ENCODE results near the gene SERPINA10.

- TF ChIP-seq EZH2 (IDR thresholded peaks at IDR 0.05; ENCODE audit: borderline replicate concordance, control insufficient read depth, low read depth, low read length) (no peak), ATF2 (IDR thresholded peaks at IDR 0.05; ENCODE audit: low read length) (no peak), SUZ12 (IDR thresholded peaks at IDR 0.05; ENCODE audit: unreplicated experiment) (no peak), TAF1 (IDR thresholded peaks at IDR 0.05; ENCODE audit: borderline replicate concordance, low read depth, low read length) (no peak)
- TF ChIP-seq, protein P1, sequence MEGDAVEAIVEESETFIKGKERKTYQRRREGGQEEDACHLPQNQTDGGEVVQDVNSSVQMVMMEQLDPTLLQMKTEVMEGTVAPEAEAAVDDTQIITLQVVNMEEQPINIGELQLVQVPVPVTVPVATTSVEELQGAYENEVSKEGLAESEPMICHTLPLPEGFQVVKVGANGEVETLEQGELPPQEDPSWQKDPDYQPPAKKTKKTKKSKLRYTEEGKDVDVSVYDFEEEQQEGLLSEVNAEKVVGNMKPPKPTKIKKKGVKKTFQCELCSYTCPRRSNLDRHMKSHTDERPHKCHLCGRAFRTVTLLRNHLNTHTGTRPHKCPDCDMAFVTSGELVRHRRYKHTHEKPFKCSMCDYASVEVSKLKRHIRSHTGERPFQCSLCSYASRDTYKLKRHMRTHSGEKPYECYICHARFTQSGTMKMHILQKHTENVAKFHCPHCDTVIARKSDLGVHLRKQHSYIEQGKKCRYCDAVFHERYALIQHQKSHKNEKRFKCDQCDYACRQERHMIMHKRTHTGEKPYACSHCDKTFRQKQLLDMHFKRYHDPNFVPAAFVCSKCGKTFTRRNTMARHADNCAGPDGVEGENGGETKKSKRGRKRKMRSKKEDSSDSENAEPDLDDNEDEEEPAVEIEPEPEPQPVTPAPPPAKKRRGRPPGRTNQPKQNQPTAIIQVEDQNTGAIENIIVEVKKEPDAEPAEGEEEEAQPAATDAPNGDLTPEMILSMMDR (IDR thresholded peaks at IDR 0.05 in 2 of 3, conservative IDR thresholded peaks at IDR 0.05 in 1 of 3; ENCODE audit: control insufficient read depth in 2 of 3, extremely low read depth in 1 of 3, insufficient read depth in 1 of 3, low read depth in 3 of 3, low read length in 3 of 3) = no peak
Observed at GRCh38 chr14:94291159-94291905, 1.7 kb downstream of the SERPINA10 start.

All from GM12878 (cell line).